ENCODE data around the gene CBLB.

DNA sequence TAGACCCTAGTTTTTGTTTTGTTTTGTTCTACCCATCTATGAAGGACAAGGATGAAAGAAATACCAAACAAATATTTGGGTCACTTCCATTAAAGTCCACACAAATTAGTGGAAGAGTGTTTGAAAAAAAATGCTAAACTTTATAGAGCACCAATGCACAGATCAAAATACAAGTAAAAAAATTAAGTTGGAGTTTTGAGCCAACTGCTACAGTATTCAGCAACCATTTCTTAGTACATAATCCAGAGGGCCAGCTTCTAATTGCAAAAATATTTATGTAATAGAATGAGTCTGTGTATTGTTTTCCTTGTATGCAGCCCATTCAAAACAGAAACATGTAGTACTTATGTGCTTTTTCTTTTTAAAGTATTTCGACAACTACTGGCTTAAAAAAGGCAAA is 121.1 kb downstream of the CBLB start:
- no peak for TF ChIP-seq EZH2 (IDR thresholded peaks at IDR 0.05; ENCODE audit: insufficient read depth, low read length)
- TF ChIP-seq, protein P1, sequence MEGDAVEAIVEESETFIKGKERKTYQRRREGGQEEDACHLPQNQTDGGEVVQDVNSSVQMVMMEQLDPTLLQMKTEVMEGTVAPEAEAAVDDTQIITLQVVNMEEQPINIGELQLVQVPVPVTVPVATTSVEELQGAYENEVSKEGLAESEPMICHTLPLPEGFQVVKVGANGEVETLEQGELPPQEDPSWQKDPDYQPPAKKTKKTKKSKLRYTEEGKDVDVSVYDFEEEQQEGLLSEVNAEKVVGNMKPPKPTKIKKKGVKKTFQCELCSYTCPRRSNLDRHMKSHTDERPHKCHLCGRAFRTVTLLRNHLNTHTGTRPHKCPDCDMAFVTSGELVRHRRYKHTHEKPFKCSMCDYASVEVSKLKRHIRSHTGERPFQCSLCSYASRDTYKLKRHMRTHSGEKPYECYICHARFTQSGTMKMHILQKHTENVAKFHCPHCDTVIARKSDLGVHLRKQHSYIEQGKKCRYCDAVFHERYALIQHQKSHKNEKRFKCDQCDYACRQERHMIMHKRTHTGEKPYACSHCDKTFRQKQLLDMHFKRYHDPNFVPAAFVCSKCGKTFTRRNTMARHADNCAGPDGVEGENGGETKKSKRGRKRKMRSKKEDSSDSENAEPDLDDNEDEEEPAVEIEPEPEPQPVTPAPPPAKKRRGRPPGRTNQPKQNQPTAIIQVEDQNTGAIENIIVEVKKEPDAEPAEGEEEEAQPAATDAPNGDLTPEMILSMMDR (IDR thresholded peaks at IDR 0.05; ENCODE audit: insufficient read depth, low read depth, low read length), result no peak

All from astrocyte (in vitro differentiated cells and primary cell).